Measurements from ENCODE around the gene AMIGO3.

- TF ChIP-seq CTCF (conservative IDR thresholded peaks at IDR 0.05; ENCODE audit: low read depth in 2 of 2) (no peak), EZH2 (IDR thresholded peaks at IDR 0.05; ENCODE audit: low read depth, unreplicated experiment) (no peak), EZH2phosphoT487 (IDR thresholded peaks at IDR 0.05; ENCODE audit: unreplicated experiment) (no peak)
- TF ChIP-seq, protein P1, sequence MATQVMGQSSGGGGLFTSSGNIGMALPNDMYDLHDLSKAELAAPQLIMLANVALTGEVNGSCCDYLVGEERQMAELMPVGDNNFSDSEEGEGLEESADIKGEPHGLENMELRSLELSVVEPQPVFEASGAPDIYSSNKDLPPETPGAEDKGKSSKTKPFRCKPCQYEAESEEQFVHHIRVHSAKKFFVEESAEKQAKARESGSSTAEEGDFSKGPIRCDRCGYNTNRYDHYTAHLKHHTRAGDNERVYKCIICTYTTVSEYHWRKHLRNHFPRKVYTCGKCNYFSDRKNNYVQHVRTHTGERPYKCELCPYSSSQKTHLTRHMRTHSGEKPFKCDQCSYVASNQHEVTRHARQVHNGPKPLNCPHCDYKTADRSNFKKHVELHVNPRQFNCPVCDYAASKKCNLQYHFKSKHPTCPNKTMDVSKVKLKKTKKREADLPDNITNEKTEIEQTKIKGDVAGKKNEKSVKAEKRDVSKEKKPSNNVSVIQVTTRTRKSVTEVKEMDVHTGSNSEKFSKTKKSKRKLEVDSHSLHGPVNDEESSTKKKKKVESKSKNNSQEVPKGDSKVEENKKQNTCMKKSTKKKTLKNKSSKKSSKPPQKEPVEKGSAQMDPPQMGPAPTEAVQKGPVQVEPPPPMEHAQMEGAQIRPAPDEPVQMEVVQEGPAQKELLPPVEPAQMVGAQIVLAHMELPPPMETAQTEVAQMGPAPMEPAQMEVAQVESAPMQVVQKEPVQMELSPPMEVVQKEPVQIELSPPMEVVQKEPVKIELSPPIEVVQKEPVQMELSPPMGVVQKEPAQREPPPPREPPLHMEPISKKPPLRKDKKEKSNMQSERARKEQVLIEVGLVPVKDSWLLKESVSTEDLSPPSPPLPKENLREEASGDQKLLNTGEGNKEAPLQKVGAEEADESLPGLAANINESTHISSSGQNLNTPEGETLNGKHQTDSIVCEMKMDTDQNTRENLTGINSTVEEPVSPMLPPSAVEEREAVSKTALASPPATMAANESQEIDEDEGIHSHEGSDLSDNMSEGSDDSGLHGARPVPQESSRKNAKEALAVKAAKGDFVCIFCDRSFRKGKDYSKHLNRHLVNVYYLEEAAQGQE (IDR thresholded peaks at IDR 0.05; ENCODE audit: unreplicated experiment): no peak
Measured at GRCh38 chr3:49734752-49735151, 15.3 kb upstream of the AMIGO3 start.
